ENCODE results near the gene RFX4.

DNA sequence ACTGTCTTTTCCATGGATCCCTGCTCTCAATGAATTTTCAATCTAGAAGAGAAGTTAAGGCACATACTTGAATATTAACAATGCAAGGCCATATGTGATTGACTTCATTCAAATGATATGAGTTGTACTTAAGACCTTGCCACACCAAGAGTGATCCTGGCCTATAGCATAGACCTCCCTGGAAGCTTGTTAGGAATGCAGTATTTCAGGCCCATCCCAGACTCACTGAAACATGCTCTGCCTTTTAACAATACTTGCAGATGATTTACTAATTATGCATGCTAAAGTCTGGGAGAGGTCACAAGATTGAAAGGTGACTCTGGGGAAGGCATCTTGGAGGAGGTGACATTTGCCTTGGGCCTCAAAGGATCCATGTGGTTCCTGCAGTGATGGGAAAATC is 43.2 kb downstream of the RFX4 start:
- TF ChIP-seq, protein P1, sequence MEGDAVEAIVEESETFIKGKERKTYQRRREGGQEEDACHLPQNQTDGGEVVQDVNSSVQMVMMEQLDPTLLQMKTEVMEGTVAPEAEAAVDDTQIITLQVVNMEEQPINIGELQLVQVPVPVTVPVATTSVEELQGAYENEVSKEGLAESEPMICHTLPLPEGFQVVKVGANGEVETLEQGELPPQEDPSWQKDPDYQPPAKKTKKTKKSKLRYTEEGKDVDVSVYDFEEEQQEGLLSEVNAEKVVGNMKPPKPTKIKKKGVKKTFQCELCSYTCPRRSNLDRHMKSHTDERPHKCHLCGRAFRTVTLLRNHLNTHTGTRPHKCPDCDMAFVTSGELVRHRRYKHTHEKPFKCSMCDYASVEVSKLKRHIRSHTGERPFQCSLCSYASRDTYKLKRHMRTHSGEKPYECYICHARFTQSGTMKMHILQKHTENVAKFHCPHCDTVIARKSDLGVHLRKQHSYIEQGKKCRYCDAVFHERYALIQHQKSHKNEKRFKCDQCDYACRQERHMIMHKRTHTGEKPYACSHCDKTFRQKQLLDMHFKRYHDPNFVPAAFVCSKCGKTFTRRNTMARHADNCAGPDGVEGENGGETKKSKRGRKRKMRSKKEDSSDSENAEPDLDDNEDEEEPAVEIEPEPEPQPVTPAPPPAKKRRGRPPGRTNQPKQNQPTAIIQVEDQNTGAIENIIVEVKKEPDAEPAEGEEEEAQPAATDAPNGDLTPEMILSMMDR (IDR thresholded peaks at IDR 0.05): no peak
- TF ChIP-seq POLR2A (IDR thresholded peaks at IDR 0.05): no peak

All from adrenal gland (tissue), 5 donors.